H9 (cell line): ENCODE data around the gene PIAS1. TPM values are rescaled to one million over a fixed set of nuclear protein-coding genes. Genes with fewer than 3 reads are reported as not detected.
"Not testable (repeated sequence)": the region's sequence is repeated elsewhere in the genome, so short reads cannot be mapped to it uniquely, and the experiment has no call there.

Experiments
- DNase-seq: peaks from one replicate; pipeline ENCODE4 v3.0.0-alpha.2; 2017
- H2AFZ ChIP-seq: one replicate; pipeline ENCODE4 v1.6.1; 2013; ENCODE audit warnings: mild to moderate bottlenecking, low read length, control low read depth, moderate library complexity
- H2AK5ac ChIP-seq: 2 replicates; pipeline ENCODE4 v1.6.1; 2013; ENCODE audit warnings: low read length, control low read depth, mixed read lengths; ENCODE audit not compliant: insufficient read length
- H2BK120ac ChIP-seq: one replicate; pipeline ENCODE4 v1.6.1; 2013; ENCODE audit warnings: low read depth, mild to moderate bottlenecking, low read length, control low read depth, inconsistent platforms; ENCODE audit not compliant: poor library complexity, severe bottlenecking
- H2BK12ac ChIP-seq: 2 replicates; pipeline ENCODE4 v1.6.1; 2013; ENCODE audit warnings: low read length, control low read depth, mixed read lengths, low read depth; ENCODE audit not compliant: insufficient read length
- H2BK15ac ChIP-seq: 2 replicates; pipeline ENCODE4 v1.6.1; 2013; ENCODE audit warnings: low read depth, low read length, control low read depth
- H2BK20ac ChIP-seq: one replicate; pipeline ENCODE4 v1.6.1; 2013; ENCODE audit warnings: low read depth, mild to moderate bottlenecking, low read length, control low read depth, inconsistent platforms; ENCODE audit not compliant: poor library complexity, severe bottlenecking
- H2BK5ac ChIP-seq: 2 replicates; pipeline ENCODE4 v1.6.1; 2013; ENCODE audit warnings: low read length, control low read depth, mixed read lengths; ENCODE audit not compliant: insufficient read length
- H3K14ac ChIP-seq: 2 replicates; pipeline ENCODE4 v1.6.1; 2013; ENCODE audit warnings: low read length, control low read depth; ENCODE audit not compliant: insufficient read depth
- H3K18ac ChIP-seq: 2 replicates; pipeline ENCODE4 v1.6.1; 2013; ENCODE audit warnings: low read depth, mild to moderate bottlenecking, mixed read lengths, low read length, control low read depth; ENCODE audit not compliant: insufficient read length
- H3K23ac ChIP-seq: 2 replicates; pipeline ENCODE4 v1.6.1; 2013; ENCODE audit warnings: low read length, control low read depth, mixed read lengths, low read depth; ENCODE audit not compliant: insufficient read length
- H3K23me2 ChIP-seq: 2 replicates; pipeline ENCODE4 v1.6.1; 2013; ENCODE audit warnings: low read depth, mild to moderate bottlenecking, mixed read lengths, low read length, control low read depth; ENCODE audit not compliant: insufficient read length, poor library complexity, severe bottlenecking
- H3K27ac ChIP-seq: 2 replicates; pipeline ENCODE4 v1.5.1; 2013; ENCODE audit warnings: low read length, control low read depth, mixed read lengths, low read depth; ENCODE audit not compliant: insufficient read length
- H3K27me3 ChIP-seq: 2 replicates; pipeline ENCODE4 v1.6.1; 2013; ENCODE audit warnings: low read length, control low read depth, inconsistent platforms; ENCODE audit not compliant: insufficient read depth
- H3K4ac ChIP-seq: 2 replicates; pipeline ENCODE4 v1.6.1; 2013; ENCODE audit warnings: low read depth, mild to moderate bottlenecking, control low read depth, inconsistent platforms, low read length, moderate library complexity
- H3K4me1 ChIP-seq: 2 replicates; pipeline ENCODE4 v1.6.1; 2013; ENCODE audit warnings: low read length, control low read depth, inconsistent platforms; ENCODE audit not compliant: insufficient read depth
- H3K4me2 ChIP-seq: 2 replicates; pipeline ENCODE4 v1.6.1; 2013; ENCODE audit warnings: low read length, control low read depth, mixed read lengths; ENCODE audit not compliant: insufficient read length, insufficient read depth
- H3K56ac ChIP-seq: 2 replicates; pipeline ENCODE4 v1.6.1; 2013; ENCODE audit warnings: low read depth, mild to moderate bottlenecking, mixed read lengths, low read length, control low read depth; ENCODE audit not compliant: insufficient read length
- H3K79me1 ChIP-seq: 2 replicates; pipeline ENCODE4 v1.6.1; 2013; ENCODE audit warnings: low read depth, mild to moderate bottlenecking, moderate library complexity, low read length, control low read depth, inconsistent platforms; ENCODE audit not compliant: insufficient read depth, poor library complexity, severe bottlenecking
- H3K79me2 ChIP-seq: 2 replicates; pipeline ENCODE4 v1.6.1; 2013; ENCODE audit warnings: low read length, control low read depth, inconsistent platforms; ENCODE audit not compliant: insufficient read depth
- H3K9ac ChIP-seq: 2 replicates; pipeline ENCODE4 v1.6.1; 2013; ENCODE audit warnings: low read length, control low read depth, mixed read lengths; ENCODE audit not compliant: insufficient read length; ENCODE audit errors: extremely low read depth
- H3K9me3 ChIP-seq: one replicate; pipeline ENCODE4 v1.6.1; 2013; ENCODE audit warnings: low read depth, low read length, inconsistent platforms; ENCODE audit not compliant: control insufficient read depth
- H3T11ph ChIP-seq: one replicate; pipeline ENCODE4 v1.6.1; 2013; ENCODE audit warnings: mild to moderate bottlenecking, low read length, control low read depth, inconsistent platforms
- H4K20me1 ChIP-seq: one replicate; pipeline ENCODE4 v1.6.1; 2013; ENCODE audit not compliant: control insufficient read depth, insufficient read length, insufficient read depth
- H4K5ac ChIP-seq: 2 replicates; pipeline ENCODE4 v1.6.1; 2013; ENCODE audit warnings: low read depth, mild to moderate bottlenecking, mixed read lengths, low read length, control low read depth; ENCODE audit not compliant: insufficient read length
- H4K8ac ChIP-seq: replicated peaks from 2 replicates; pipeline ENCODE4 v1.6.1; 2013; ENCODE audit warnings: low read length, control low read depth, mixed read lengths, low read depth; ENCODE audit not compliant: insufficient read length
- H4K91ac ChIP-seq: 2 replicates; pipeline ENCODE4 v1.6.1; 2013; ENCODE audit warnings: low read depth, mild to moderate bottlenecking, moderate library complexity, mixed read lengths, low read length, control low read depth; ENCODE audit not compliant: insufficient read length
- H3K27ac Mint-ChIP-seq, 3 experiments: 2 replicates in 2 of 3; 3 replicates in 1 of 3; pipeline ENCODE4 v1.8.0; 2020 to 2021; ENCODE audit warnings: mixed read lengths in 3 of 3, mild to moderate bottlenecking in 1 of 3, moderate library complexity in 1 of 3
- H3K27me3 Mint-ChIP-seq: 2 replicates; pipeline ENCODE4 v1.8.0; 2021; ENCODE audit warnings: low read depth, mild to moderate bottlenecking, moderate library complexity, mixed read lengths
- H3K36me3 Mint-ChIP-seq, 3 experiments: 2 replicates in 2 of 3; 3 replicates in 1 of 3; pipeline ENCODE4 v1.8.0; 2020 to 2021; ENCODE audit warnings: low read depth in 3 of 3, mixed read lengths in 3 of 3; ENCODE audit not compliant: insufficient read depth in 1 of 3
- H3K4me1 Mint-ChIP-seq, 2 experiments: 2 replicates each; pipeline ENCODE4 v1.8.0; 2020; ENCODE audit warnings: mixed read lengths in 2 of 2
- H3K4me3 Mint-ChIP-seq, 2 experiments: 2 replicates in 1 of 2; 3 replicates in 1 of 2; pipeline ENCODE4 v1.8.0; 2020 to 2021; ENCODE audit warnings: mild to moderate bottlenecking in 2 of 2, mixed read lengths in 2 of 2, moderate library complexity in 1 of 2
- H3K9me3 Mint-ChIP-seq, 2 experiments: 2 replicates in 1 of 2; 3 replicates in 1 of 2; pipeline ENCODE4 v1.8.0; 2020; ENCODE audit warnings: mild to moderate bottlenecking in 2 of 2, mixed read lengths in 2 of 2, moderate library complexity in 1 of 2
- CTCF ChIP-seq: fragments of 200-600 bp; sonication (generic); conservative IDR thresholded peaks from 3 replicates; pipeline ENCODE4 v1.8.0; 2021; ENCODE audit warnings: antibody characterized with exemption, mild to moderate bottlenecking
- WGBS: extraction: QIAGEN DNeasy Blood & Tissue Kit; methylation state at CpG from one replicate; pipeline ENCODE4 v1.1.7; 2013; ENCODE audit warnings: missing lambda C conversion rate, low lambda C conversion rate, mixed read lengths; ENCODE audit not compliant: insufficient read length; ENCODE audit errors: extremely low coverage; 5-methylcytosine and 5-hydroxymethylcytosine counted together
- total RNA-seq: library from RNA; stranded (reverse); gene quantifications from 2 replicates; pipeline ENCODE4 v1.2.1, GENCODE V29; 2021

The PIAS1 gene
- total RNA-seq, 1 experiment from 2014 or later = 31.1 TPM

- H4K91ac ChIP-seq = no peak overlapping the region
- no peak overlapping the region for H2BK12ac ChIP-seq
- no peak overlapping the region for H2AFZ ChIP-seq
- no peak overlapping the region for H3K9ac ChIP-seq
- no peak overlapping the region for H4K5ac ChIP-seq
- WGBS = no CpG with 5 or more reads among the region's 6 CpGs
- no peak overlapping the region for H2BK120ac ChIP-seq
- no peak overlapping the region for H3K4me3 Mint-ChIP-seq
- no peak overlapping the region for H3K27ac ChIP-seq
- no peak overlapping the region for H3K4me2 ChIP-seq
- H3T11ph ChIP-seq = no peak overlapping the region
- H2BK5ac ChIP-seq = no peak overlapping the region
- H4K20me1 ChIP-seq = no peaks in the 10 kb centered on the region
- no peak overlapping the region for H3K18ac ChIP-seq
- no peak overlapping the region for H2AK5ac ChIP-seq
- H3K56ac ChIP-seq = no peak overlapping the region
- no peak overlapping the region for H3K27ac Mint-ChIP-seq
- DNase-seq = no peak
- H3K4ac ChIP-seq = no peak overlapping the region
- no peak overlapping the region for H3K23ac ChIP-seq
- peaks cover 17 to 19% of the 10 kb centered on the region in 2 experiments for H3K9me3 Mint-ChIP-seq
- H4K8ac ChIP-seq = no peak overlapping the region
- peaks cover 21% of the 10 kb centered on the region for H3K79me1 ChIP-seq
- no peak for TF ChIP-seq CTCF
- no peak overlapping the region for H2BK20ac ChIP-seq
- no peaks in the 10 kb centered on the region; a peak in 1 of 4 replicates for H3K4me1 Mint-ChIP-seq
- no peaks in the 10 kb centered on the region for H3K9me3 ChIP-seq
- no peak overlapping the region for H3K14ac ChIP-seq
- no peaks in the 10 kb centered on the region for H3K23me2 ChIP-seq
- no peaks in the 10 kb centered on the region for H3K4me1 ChIP-seq
- H3K79me2 ChIP-seq = peaks cover 17% of the 10 kb centered on the region; the same call in 1 of the 2 replicates
- no peaks in the 10 kb centered on the region for H3K27me3 Mint-ChIP-seq
- H3K27me3 ChIP-seq = no peaks in the 10 kb centered on the region
- peaks cover 44 to 67% (median 60%) of the 10 kb centered on the region in 3 experiments for H3K36me3 Mint-ChIP-seq
- H2BK15ac ChIP-seq = no peak overlapping the region
These were observed 166.9 kb downstream of the PIAS1 start for GRCh38 chr15:68220967-68221366.

- H3K27me3 ChIP-seq, H2BK120ac ChIP-seq, H4K5ac ChIP-seq, H3K27ac Mint-ChIP-seq, DNase-seq, H2AK5ac ChIP-seq, H3K4me3 Mint-ChIP-seq, H2AFZ ChIP-seq, H4K91ac ChIP-seq, H2BK12ac ChIP-seq, H3K23ac ChIP-seq, H3K9me3 ChIP-seq, H3K23me2 ChIP-seq, H2BK15ac ChIP-seq, H4K20me1 ChIP-seq, H3K9ac ChIP-seq, H2BK5ac ChIP-seq, H3K27me3 Mint-ChIP-seq, H4K8ac ChIP-seq, H3K4me1 Mint-ChIP-seq, H3K4me2 ChIP-seq, H2BK20ac ChIP-seq, H3T11ph ChIP-seq, H3K14ac ChIP-seq, H3K4me1 ChIP-seq, H3K18ac ChIP-seq, H3K56ac ChIP-seq, H3K4ac ChIP-seq, H3K27ac ChIP-seq: not testable (repeated sequence)
- Mint-ChIP-seq H3K36me3 (peaks cover 47 to 63% (median 52%) of the 10 kb centered on the region in 3 experiments), H3K9me3 (peaks cover 17 to 19% of the 10 kb centered on the region in 2 experiments)
- Histone ChIP-seq H3K79me2 (peaks cover 17% of the 10 kb centered on the region; the same call in 1 of the 2 replicates), H3K79me1 (peaks cover 16% of the 10 kb centered on the region)
- no CpG with 5 or more reads among the region's 55 CpGs for whole genome bisulfite sequencing
These were observed 167.7 kb downstream of the PIAS1 start for GRCh38 chr15:68221530-68222431.
